ENCODE results near the gene LGALS7. TPM values are rescaled to one million over a fixed set of nuclear protein-coding genes. Genes with fewer than 3 reads are reported as not detected.
A peak's percentile ranks its signal among the peaks of the same experiment; 100 is the strongest.
"Not testable (repeated sequence)": the region's sequence is repeated elsewhere in the genome, so short reads cannot be mapped to it uniquely, and the experiment has no call there.

Gene LGALS7
- total RNA-seq, 1 donor from 2014 or later = not detected

- DNase-seq (no peak), ATAC-seq (ENCODE audit: low read depth) (no peak)
- Mint-ChIP-seq H3K27me3 (no peaks in the 10 kb centered on the region), H3K36me3 (ENCODE audit: low read depth) (peaks cover 42% of the 10 kb centered on the region), H3K4me1 (no peaks in the 10 kb centered on the region), H3K27ac (no peak overlapping the region), H3K4me3 (no peak overlapping the region), H3K9me3 (no peaks in the 10 kb centered on the region)
- intact Hi-C loops (cut with micrococcal nuclease) = no loop called here
- POLR2A ChIA-PET = interaction anchor here (1.0 kb wide), 1 partner anchor 27 kb away, joined by 3 read pairs; no protein-coding TSS in a partner anchor
- CTCF ChIA-PET = no interaction called here
- no peak for TF ChIP-seq CTCF (IDR thresholded peaks at IDR 0.05)
Measured at GRCh38 chr19:38815059-38816001, 42.0 kb upstream of the LGALS7 start.

- ChIA-PET CTCF (interaction anchor here (0.7 kb wide), 1 partner anchor 56 kb away, joined by 3 read pairs; no protein-coding TSS in a partner anchor), POLR2A (interaction anchor here (1.0 kb wide), 1 partner anchor 28 kb away, joined by 3 read pairs; no protein-coding TSS in a partner anchor)
- ATAC-seq (ENCODE audit: low read depth); H3K4me1 Mint-ChIP-seq; intact Hi-C loops (cut with micrococcal nuclease); H3K27me3 Mint-ChIP-seq; DNase-seq; H3K4me3 Mint-ChIP-seq; H3K27ac Mint-ChIP-seq; H3K9me3 Mint-ChIP-seq: not testable (repeated sequence)
- H3K36me3 Mint-ChIP-seq (ENCODE audit: low read depth) = peaks cover 42% of the 10 kb centered on the region
Measured at GRCh38 chr19:38813932-38814331, 40.6 kb upstream of the LGALS7 start.

GRCh38 chr19:38813323-38813722, 40.0 kb upstream of the LGALS7 start:
- intact Hi-C loops (cut with micrococcal nuclease) = no loop called here
- POLR2A ChIA-PET = no interaction called here

GRCh38 chr19:38812841-38813320, 39.6 kb upstream of the LGALS7 start, which contains the start of gene LGALS4:
Gene LGALS4, minus strand, starts transcription at chr19:38812945. Its CDS starts 59 bp downstream, at chr19:38812886.
- Mint-ChIP-seq H3K9me3 (no peaks in the 10 kb centered on the region), H3K27ac (peak within 1 kb of the TSS; percentile 2), H3K36me3 (ENCODE audit: low read depth) (peaks cover 38% of the 10 kb centered on the region), H3K4me3 (no peak within 1 kb of the TSS), H3K4me1 (no peaks in the 10 kb centered on the region), H3K27me3 (no peaks in the 10 kb centered on the region)
- TF ChIP-seq CTCF (IDR thresholded peaks at IDR 0.05) = no peak
- no peak for DNase-seq
- intact Hi-C loops (cut with micrococcal nuclease) = no loop called here
- ChIA-PET POLR2A (no interaction called here), CTCF (no interaction called here)
- no peak for ATAC-seq (ENCODE audit: low read depth)

More at GRCh38 chr19:38813323-38813722, 40.0 kb upstream of the LGALS7 start:
- TF ChIP-seq CTCF (IDR thresholded peaks at IDR 0.05) = no peak
- ATAC-seq (ENCODE audit: low read depth) = no peak
- Mint-ChIP-seq H3K4me1 (no peaks in the 10 kb centered on the region), H3K4me3 (no peak overlapping the region), H3K27ac (no peak overlapping the region), H3K36me3 (ENCODE audit: low read depth) (peaks cover 42% of the 10 kb centered on the region), H3K27me3 (no peaks in the 10 kb centered on the region), H3K9me3 (no peaks in the 10 kb centered on the region)
- DNase-seq = no peak
- CTCF ChIA-PET = no interaction called here

- no peaks in the 10 kb centered on the region for H3K9me3 Mint-ChIP-seq
- intact Hi-C loops (cut with micrococcal nuclease) = no loop called here
- H3K27ac Mint-ChIP-seq = peak overlapping the region; percentile 2
- DNase-seq (no peak), ATAC-seq (ENCODE audit: low read depth) (no peak)
- ChIA-PET CTCF (no interaction called here), POLR2A (no interaction called here)
- H3K4me1 Mint-ChIP-seq = peaks cover 2% of the 10 kb centered on the region
- H3K27me3 Mint-ChIP-seq = no peaks in the 10 kb centered on the region
- peaks cover 34% of the 10 kb centered on the region for H3K36me3 Mint-ChIP-seq (ENCODE audit: low read depth)
- no peak for TF ChIP-seq CTCF (IDR thresholded peaks at IDR 0.05)
- no peak overlapping the region for H3K4me3 Mint-ChIP-seq
Measured at GRCh38 chr19:38812009-38812840, 38.9 kb upstream of the LGALS7 start.

Data from activated B cell treated with CpG ODN at 0.5 μM for 24 hours (primary cell).